ENCODE results near the gene RELT. TPM values are rescaled to one million over a fixed set of nuclear protein-coding genes. Genes with fewer than 3 reads are reported as not detected.
A peak's percentile ranks its signal among the peaks of the same experiment; 100 is the strongest.

Gene RELT
- total RNA-seq, 1 donor: 4.6 TPM

- TF ChIP-seq, protein P1, sequence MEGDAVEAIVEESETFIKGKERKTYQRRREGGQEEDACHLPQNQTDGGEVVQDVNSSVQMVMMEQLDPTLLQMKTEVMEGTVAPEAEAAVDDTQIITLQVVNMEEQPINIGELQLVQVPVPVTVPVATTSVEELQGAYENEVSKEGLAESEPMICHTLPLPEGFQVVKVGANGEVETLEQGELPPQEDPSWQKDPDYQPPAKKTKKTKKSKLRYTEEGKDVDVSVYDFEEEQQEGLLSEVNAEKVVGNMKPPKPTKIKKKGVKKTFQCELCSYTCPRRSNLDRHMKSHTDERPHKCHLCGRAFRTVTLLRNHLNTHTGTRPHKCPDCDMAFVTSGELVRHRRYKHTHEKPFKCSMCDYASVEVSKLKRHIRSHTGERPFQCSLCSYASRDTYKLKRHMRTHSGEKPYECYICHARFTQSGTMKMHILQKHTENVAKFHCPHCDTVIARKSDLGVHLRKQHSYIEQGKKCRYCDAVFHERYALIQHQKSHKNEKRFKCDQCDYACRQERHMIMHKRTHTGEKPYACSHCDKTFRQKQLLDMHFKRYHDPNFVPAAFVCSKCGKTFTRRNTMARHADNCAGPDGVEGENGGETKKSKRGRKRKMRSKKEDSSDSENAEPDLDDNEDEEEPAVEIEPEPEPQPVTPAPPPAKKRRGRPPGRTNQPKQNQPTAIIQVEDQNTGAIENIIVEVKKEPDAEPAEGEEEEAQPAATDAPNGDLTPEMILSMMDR (IDR thresholded peaks at IDR 0.05; ENCODE audit: insufficient read depth, low read length): no peak
These were observed 33.2 kb downstream of the RELT start for GRCh38 chr11:73409431-73409830.

DNA sequence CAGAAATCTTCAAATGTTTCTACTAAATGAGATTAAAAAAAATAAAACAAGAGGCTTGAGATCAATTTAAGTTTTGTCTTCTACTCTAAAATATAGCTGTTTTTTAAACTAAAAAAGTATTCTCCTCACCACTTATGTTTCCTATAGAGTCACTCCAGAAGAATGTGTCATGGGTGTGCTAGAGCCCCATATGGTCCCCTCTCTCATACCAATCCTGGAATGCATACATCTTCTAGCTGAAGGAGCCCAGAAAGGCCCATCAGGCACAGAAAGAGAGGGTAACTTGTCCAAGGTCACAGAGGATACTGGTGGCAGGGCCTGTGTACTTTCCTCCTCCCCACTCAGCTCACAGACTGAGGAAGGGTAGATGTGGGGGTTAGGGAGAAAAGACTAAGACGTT is 34.4 kb downstream of the RELT start:
- no peak overlapping the region for H3K4me3 ChIP-seq (ENCODE audit: low read depth, low read length)
- TF ChIP-seq, protein P1 (IDR thresholded peaks at IDR 0.05; ENCODE audit: insufficient read depth, low read length): no peak
- no peak for DNase-seq (ENCODE audit: low read depth)

More at GRCh38 chr11:73409431-73409830, 33.2 kb downstream of the RELT start:
- H3K4me3 ChIP-seq (ENCODE audit: low read depth, low read length): no peak overlapping the region
- no peak for DNase-seq (ENCODE audit: low read depth)

- H3K4me3 ChIP-seq (ENCODE audit: low read depth, low read length): no peak overlapping the region
- no peak for DNase-seq (ENCODE audit: low read depth)
- TF ChIP-seq, protein P1 (IDR thresholded peaks at IDR 0.05; ENCODE audit: insufficient read depth, low read length): no peak
These were observed 34.8 kb downstream of the RELT start for GRCh38 chr11:73411031-73411430.

DNA sequence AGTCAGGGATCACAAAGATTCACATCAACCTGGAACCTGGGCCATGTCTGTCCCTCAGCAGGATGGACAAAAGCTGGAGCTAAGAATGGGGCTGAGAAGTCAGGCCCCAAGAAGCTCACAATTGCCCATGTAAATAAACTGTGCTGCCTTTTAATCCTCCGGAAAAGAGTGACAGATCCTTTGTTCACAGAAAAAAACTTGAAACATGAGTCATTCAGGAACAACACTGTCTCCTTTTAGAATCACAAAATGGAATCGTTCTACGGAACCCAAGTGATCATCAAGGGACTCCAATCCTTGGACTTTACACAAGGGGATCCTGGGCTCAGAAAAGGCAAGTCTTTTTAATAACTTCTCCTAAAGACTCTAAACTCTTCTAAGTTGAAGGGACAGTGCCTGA is 36.1 kb downstream of the RELT start:
- DNase-seq (ENCODE audit: low read depth): no peak
- no peak overlapping the region for H3K4me3 ChIP-seq (ENCODE audit: low read depth, low read length)
- TF ChIP-seq, protein P1 (IDR thresholded peaks at IDR 0.05; ENCODE audit: insufficient read depth, low read length): no peak

- H3K4me3 ChIP-seq (ENCODE audit: low read depth, low read length): no peak overlapping the region
- DNase-seq (ENCODE audit: low read depth): no peak
- TF ChIP-seq, protein P1 (IDR thresholded peaks at IDR 0.05; ENCODE audit: insufficient read depth, low read length): no peak
These were observed 37.1 kb downstream of the RELT start for GRCh38 chr11:73413256-73413655.

DNA sequence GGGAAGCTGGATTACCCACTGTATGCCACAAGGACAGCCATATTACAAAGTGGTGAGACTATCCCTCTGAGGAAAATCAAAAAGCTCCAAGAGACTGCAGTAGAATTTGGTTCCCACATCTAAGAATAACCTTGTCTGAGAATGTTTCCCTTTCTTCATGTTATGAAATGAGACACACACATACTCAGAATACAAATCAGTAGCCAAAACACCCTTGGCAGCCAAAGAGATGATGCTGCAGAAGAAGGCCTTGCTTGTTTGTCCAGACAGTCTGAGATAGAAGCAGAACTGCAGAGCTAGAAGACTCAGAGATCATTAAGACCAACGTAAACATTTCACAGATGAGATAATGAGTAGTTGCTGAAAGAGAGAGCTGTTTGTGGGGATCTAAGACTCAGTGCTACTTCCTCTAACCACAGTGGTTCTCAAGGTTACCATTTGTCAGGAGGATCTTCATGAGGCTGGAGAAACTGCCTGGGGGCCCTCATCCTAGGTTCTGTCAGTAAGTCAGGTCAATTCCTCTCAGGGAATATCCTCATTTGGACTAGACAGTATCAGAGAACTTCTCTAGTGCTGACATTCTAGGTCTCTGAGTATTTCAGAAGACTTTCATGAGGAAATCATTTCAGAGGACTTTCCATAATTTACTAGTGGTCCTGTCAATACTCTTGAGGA is 38.9 kb downstream of the RELT start:
- peak; percentile 71 for DNase-seq (ENCODE audit: low read depth)
- H3K4me3 ChIP-seq (ENCODE audit: low read depth, low read length): no peak overlapping the region
- TF ChIP-seq, protein P1 (IDR thresholded peaks at IDR 0.05; ENCODE audit: insufficient read depth, low read length): no peak
